ENCODE results near the gene SSH2.
A peak's percentile ranks its signal among the peaks of the same experiment; 100 is the strongest.
"Not testable (repeated sequence)": the region's sequence is repeated elsewhere in the genome, so short reads cannot be mapped to it uniquely, and the experiment has no call there.

Gene SSH2, protein sequence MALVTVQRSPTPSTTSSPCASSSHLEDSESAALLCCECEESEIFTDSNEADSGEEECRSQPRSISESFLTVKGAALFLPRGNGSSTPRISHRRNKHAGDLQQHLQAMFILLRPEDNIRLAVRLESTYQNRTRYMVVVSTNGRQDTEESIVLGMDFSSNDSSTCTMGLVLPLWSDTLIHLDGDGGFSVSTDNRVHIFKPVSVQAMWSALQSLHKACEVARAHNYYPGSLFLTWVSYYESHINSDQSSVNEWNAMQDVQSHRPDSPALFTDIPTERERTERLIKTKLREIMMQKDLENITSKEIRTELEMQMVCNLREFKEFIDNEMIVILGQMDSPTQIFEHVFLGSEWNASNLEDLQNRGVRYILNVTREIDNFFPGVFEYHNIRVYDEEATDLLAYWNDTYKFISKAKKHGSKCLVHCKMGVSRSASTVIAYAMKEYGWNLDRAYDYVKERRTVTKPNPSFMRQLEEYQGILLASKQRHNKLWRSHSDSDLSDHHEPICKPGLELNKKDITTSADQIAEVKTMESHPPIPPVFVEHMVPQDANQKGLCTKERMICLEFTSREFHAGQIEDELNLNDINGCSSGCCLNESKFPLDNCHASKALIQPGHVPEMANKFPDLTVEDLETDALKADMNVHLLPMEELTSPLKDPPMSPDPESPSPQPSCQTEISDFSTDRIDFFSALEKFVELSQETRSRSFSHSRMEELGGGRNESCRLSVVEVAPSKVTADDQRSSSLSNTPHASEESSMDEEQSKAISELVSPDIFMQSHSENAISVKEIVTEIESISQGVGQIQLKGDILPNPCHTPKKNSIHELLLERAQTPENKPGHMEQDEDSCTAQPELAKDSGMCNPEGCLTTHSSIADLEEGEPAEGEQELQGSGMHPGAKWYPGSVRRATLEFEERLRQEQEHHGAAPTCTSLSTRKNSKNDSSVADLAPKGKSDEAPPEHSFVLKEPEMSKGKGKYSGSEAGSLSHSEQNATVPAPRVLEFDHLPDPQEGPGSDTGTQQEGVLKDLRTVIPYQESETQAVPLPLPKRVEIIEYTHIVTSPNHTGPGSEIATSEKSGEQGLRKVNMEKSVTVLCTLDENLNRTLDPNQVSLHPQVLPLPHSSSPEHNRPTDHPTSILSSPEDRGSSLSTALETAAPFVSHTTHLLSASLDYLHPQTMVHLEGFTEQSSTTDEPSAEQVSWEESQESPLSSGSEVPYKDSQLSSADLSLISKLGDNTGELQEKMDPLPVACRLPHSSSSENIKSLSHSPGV (N-terminal part only)

GRCh38 chr17:29929533-29930408 lies at the start of gene SSH2:
Gene SSH2, minus strand, starts transcription at chr17:29930228. Its CDS starts 228 bp downstream, at chr17:29930000.
- DNase-seq = peak; percentile 92

- DNase-seq = no peak
These were observed 47.8 kb upstream of the SSH2 start for GRCh38 chr17:29977836-29978235.

- DNase-seq = no peak
These were observed 43.0 kb upstream of the SSH2 start for GRCh38 chr17:29973005-29973404.

GRCh38 chr17:29972277-29972676 lies 42.2 kb upstream of the SSH2 start:
- no peak for DNase-seq

DNA sequence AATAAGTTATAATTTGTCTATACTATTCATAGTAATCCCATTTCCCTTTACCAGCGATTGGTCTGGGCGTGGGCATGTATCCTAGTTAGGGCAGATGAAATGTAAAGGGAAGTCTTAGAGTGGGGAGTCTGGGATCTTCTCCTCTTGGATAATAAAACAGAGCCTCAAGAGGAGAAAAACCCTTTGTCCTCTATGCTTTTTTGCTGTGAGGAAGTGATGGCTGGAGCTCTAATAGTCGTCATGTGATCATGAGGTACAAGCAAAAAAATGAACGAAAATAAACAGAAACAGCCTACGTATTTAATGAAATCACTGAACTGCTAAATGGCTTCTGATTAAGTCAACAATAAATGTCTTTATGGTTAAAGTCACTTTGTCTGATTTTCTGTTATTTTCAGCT lies 38.2 kb upstream of the SSH2 start:
- DNase-seq = no peak

DNA sequence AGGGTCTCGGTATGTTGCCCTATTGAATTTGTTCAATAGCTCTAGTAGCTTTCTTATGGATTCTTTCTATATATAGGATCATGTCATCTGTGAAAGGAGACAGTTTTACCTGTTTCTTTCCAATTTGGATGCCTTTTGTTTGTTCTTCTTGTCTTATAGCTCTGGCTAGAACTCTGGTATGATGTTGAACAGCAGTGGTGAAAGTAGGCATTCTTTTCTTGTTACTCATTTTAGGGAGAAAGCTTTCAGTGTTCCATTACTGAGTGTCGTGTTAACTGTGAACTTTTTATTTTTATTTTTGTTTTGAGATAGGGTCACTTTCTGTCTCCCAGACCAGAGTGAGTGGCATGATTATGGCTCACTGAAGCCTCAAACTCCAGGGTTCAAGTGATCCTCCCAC lies 32.6 kb upstream of the SSH2 start:
- DNase-seq = no peak

DNA sequence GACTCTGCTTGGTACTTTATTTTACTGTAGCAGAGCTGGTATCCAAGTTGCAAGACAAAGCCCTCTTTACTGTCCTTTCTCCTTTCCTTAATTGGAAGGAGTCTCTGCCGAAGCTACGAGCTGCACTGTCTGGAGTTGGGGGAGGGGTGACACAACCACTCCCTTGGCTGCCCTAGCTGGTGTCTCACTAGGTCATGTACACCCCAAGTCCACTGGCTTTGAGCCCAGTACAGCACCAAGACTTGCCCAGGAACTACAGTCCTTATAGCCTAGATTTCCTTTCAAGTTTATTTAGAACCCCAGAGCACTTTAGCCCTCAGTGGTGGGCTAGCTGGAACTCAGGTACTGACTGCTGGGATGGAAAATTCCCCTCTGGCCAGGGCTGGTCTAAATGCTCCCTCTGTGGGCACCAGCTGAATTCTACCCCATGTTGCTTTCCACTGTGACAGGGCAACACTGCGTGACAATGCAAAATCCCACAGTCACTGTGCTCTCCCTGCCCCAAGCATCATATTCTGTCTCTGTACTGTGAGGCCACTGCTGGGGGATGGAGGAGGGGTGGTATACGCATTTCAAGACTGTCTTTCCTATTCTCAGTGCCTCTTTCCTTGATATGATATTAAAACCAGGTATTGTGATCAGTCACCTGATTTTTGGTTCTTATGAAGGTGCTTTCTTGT lies 29.8 kb upstream of the SSH2 start:
- no peak for DNase-seq

DNA sequence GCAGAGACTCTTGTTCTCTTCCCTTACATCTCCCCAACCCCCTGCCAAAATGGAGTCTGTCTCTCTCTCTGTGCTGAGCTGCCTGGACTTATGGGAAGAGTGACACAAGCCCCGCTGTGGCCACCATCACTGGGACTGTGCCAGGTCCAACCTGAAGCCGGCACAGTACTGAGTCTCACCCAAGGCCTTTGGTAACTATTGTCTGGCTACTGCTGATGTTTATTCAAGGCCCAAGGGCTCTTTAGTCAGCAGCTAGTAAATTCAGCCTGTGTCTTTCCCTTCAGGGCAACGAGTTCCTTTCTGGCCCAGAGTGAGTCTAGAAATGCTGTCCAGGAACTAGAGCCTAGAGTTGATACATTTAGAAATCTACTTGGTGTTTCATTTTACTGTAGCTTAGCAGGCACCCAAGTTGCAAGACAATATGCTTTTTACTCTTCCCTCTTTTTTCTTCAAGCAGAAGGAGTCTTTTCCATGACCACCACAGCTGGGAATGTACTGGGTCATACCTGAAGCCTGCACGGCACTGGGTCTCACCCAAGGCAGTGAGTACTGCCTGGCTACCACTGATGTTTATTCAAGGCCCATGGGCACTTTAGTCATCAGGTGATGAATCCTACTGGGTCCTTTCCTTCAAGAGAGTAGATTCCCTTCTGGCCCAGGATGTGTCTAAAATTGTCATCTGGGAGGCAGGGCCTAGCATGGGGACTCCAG lies 29.1 kb upstream of the SSH2 start:
- no peak for DNase-seq

GRCh38 chr17:29957488-29957887 lies 27.5 kb upstream of the SSH2 start:
- not testable (repeated sequence) for DNase-seq

DNA sequence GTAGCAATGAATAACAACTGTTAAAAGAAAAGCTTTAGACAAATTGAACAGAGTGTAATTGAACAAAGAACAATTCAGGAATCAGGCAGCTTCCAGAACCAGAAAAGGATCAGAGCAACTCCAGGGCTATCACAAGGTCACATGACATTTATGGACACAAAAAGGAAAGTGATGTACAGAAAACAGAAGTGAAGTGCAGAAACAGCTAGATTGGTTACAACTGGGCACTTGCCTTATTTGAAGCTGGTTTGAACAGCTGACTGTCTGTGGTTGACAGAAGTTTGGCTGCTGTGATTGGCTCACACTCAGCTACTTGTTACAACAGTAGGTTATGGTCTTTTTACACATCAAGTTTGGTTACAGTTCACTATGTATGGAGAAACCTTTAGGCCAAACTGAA lies 26.2 kb upstream of the SSH2 start:
- no peak for DNase-seq

DNA sequence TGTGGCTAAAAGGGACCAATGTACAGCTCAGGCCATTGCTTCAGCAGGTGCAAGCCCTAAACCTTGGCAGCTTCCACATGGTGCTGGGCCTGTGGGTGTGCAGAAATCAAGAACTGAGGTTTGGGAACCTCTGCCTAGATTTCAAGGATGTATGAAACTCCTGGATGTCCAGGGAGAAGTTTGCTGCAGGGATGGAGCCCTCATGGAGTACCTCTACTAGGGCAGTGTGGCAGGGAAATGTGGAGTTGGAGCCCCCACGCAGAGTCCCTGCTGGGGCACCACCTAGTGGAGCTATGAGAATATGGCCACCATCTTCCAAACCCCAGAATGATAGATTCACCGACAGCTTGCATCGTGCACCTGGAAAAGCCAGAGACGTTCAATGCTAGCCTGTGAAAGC lies 24.4 kb upstream of the SSH2 start:
- no peak for DNase-seq

DNA sequence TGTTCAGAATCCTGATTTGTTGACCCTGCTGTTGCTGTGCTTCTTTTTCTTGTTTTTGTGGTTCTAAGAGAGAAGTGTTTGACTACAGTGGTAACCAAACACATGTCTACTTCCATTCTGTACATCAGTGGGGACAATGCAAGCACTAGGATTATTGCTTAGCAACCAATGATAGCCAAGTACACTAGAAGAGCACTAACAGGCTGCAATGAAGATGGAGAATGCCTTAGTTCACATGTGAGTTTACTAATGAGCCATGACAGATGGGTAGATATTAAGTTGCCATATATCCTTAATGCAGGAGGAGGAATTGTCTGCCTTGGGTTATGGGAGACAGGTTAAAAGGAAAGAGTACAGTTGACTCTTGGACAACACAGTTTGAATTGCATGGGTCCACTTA lies 19.7 kb upstream of the SSH2 start:
- DNase-seq = peak; percentile 59

GRCh38 chr17:29948448-29949215 lies 18.6 kb upstream of the SSH2 start:
- no peak for DNase-seq

DNA sequence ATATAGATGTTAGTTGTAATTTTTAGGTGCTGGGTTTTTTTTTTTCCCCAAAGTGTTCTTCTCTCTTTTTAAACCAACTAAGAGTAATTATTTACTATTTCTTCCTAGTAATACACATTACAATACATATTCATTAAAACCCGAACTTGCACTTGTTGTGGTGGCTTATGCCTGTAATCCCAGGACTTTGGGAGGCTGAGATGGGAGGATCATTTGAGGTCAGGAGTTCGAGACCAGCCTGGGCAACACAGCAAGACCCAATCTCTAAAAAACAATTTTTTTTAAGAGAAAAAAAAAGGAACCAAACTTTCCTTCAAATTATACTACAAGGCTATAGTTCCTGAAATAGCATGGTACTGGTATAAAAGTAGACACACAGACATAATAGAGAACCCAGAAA lies 15.3 kb upstream of the SSH2 start:
- no peak for DNase-seq

DNA sequence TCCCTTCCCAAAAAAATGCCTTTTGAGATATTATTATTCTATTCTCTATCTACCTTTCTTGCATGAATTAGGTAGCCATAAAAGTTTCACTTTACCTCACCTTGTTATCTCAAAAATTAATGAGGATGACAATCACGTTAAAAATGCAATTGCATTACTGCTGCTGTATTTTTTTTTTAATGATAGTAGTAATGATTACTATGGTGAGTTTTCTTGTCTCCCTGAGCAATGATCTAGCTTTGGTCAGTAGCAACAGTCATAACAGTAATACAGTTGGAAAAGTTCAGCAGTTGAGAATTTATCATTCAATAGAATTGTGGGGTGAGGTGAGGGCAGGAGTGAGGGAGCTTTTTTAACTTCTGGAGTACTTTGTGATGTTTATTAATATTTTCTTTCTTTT lies 11.3 kb upstream of the SSH2 start, which contains the start of gene EFCAB5:
EFCAB5 (plus strand) TSS at position 301 of the 400 bp plus-strand sequence. CDS start 163 bp downstream, outside the sequence.
- no peak for DNase-seq

GRCh38 chr17:29936724-29937123 lies 6.7 kb upstream of the SSH2 start:
- no peak for DNase-seq

DNA sequence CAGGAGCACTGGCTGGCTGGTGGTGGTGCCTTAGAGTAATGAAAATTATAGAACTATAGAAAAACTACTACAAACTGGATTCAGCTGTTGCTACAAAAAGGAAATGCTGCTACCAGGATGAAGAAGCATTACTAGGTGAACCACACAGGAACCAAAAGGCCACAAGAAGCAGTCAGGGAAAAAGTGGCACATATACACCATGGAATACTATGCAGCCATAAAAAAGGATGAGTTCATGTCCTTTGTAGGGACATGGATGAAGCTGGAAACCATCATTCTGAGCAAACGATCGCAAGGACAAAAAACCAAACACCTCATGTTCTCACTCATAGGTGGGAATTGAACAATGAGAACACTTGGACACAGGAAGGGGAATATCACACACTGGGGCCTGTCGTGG lies 5.9 kb upstream of the SSH2 start:
- DNase-seq = not testable (repeated sequence)

DNA sequence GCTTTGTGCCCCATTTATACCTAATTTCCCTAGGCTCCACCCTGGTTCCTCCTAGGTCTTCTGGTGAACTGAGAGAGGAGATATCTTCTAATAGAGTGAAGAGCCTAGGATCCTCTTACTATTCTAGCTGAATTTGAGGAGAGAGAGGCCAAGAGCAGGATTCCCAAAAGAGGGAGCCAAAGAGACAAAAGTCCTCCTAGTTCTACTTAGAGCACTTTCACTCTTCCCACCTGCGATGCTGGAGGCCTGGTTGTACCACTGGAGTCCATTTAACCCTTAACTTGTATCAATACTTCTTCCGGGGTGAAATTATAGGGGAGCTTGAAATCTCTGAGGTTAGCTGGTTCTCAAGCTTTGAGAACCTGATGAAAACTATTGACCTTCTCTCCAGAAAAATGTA lies 3.4 kb upstream of the SSH2 start:
- DNase-seq = no peak

- peak; percentile 79 for DNase-seq
These were observed 1.4 kb upstream of the SSH2 start for GRCh38 chr17:29931231-29931932.
